Measurements from ENCODE around the gene PTPN11.
"Not testable (repeated sequence)": the region's sequence is repeated elsewhere in the genome, so short reads cannot be mapped to it uniquely, and the experiment has no call there.

PTPN11 gene

DNA sequence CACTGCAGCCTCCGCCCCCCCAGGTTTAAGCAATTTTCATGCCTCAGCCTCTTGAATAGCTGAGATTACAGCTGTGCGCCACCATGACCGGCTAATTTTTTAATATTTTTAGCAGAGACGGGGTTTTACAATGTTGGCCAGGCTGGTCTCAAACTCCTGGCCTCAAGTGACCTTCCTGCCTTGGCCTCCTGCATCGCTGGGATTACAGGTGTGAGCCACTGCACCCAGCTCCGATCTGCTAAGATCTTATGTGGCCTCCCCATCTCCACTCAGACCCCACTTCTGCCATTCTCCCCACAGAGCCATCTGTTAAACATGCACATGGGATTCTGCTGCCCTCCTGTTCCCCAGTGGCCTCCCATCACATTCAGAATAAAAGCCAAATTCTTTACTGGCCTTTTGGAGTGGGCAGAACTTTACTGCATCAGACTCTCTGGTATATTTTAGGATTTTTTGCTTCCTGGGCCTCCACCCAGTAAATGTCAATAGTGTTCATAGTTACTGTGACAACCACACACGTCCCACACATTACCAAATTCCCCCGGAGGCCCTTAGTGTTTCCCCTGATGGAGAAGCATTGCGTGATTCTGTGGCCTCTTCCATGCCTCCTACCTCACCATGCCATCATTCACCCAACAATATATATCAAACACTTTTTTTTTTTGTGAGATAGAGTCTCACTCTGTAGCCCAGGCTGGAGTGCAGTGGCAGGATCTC lies 96.3 kb downstream of the PTPN11 start:
- no peak for DNase-seq (ENCODE audit: low read depth)

DNA sequence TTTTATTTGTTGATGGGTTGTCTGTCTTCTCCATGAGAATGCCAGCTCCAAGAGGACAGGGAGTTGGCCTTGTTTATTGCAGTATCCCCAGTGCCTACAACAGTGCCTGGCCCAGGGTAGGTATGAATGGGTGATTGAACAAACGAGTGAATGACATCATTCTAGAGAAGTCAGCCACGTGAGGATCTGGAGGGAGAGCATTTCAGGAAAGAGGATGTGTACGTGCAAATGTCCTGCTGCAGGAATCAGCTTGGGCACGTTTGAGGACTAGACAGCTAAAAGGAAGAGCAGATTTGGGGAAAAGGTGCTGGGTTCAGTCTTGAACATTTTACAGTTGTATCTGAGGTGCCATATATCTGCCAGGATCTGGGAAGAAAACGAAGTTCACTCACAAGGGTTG lies 97.1 kb downstream of the PTPN11 start:
- DNase-seq (ENCODE audit: low read depth) = no peak

DNA sequence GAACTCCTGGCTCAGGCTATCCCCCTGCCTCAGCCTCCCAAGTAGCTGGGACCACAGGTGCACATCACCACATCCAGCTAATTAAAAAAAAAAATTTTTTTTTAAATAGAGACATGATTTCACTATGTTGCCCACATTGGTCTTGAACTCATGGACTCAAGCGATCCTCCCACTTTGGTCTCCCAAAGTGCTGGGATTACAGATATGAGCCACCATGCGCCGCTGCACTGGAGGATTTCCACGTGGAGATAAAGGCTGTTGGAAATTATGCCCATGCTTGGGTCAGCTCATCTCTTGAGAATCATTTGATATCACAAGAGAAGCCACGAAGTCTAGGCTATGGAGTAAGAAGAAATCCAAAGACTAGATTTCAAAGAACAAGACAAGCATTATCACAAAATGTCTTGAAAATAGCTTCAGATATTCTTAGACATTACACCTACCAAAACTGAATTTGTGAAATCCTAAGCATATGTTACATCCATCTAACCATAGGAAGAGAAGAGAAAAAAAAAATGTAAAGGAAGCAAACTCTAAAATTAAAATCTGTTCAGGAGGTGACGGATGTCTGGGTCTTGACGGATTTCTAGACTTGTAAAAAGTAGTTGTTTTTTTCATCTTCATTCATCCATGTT lies 99.1 kb downstream of the PTPN11 start:
- no peak for DNase-seq (ENCODE audit: low read depth)

DNA sequence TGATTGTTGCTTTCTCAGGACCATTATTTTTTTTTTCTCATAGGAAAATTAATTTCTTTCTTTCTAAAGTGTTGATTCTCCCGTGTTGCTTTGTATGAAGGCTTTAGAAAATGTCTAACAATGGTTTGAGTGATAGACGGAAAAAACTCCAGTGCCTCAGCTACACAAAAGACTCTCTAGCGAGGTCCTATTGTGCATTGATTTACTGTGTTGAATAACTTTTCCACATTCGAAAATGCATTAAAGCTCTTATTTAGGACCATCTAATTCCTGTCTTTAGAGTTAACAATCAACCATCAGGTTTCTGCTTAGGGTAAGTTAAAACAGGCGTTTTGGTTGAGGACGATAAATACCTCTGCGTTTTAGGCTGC lies 99.6 kb downstream of the PTPN11 start:
- no peak for DNase-seq (ENCODE audit: low read depth)

DNA sequence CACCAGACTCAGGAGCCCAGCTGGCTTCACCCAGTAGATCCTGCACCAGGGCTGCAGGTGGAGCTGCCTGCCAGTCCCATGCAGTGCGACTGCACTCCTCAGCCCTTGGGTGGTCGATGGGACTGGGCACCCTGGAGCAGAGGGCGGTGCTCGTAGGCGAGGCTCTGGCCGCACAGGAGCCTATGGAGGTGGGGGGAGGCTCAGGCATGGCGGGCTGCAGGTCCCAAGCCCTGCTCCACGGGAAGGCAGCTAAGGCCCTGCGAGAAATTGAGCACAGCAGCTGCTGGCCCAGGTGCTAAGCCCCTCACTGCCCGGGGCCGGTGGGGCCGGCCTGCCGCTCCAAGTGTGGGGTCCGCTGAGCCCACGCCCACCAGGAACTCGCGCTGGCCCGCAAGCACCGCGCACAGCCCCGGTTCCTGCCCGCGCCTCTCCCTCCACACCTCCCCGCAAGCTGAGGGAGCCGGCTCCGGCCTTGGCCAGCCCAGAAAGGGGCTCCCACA lies 101.1 kb downstream of the PTPN11 start:
- not testable (repeated sequence) for DNase-seq (ENCODE audit: low read depth)

DNA sequence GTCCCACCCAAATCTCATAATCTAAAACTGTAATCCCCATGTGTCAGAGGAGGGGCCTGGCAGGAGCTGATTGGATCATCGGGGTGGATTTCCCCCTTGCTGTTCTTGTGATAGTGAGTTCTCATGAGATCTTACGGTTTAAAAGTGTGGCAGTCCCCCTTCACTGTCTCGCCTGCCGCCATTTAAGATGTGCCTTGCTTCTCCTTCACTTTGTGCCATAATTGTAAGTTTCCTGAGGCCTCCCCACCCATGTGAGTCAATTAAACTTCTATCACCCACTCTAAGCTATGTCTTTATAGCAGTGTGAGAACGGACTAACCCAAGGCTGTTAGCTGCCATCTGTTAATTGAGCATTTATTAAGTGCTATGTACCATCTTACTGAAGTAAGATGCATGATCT lies 105.1 kb downstream of the PTPN11 start:
- DNase-seq (ENCODE audit: low read depth) = no peak

- no peak for DNase-seq (ENCODE audit: low read depth)
These were observed 105.5 kb downstream of the PTPN11 start for GRCh38 chr12:112524269-112524668.

- DNase-seq (ENCODE audit: low read depth) = no peak
These were observed 106.1 kb downstream of the PTPN11 start for GRCh38 chr12:112524676-112525425.

DNA sequence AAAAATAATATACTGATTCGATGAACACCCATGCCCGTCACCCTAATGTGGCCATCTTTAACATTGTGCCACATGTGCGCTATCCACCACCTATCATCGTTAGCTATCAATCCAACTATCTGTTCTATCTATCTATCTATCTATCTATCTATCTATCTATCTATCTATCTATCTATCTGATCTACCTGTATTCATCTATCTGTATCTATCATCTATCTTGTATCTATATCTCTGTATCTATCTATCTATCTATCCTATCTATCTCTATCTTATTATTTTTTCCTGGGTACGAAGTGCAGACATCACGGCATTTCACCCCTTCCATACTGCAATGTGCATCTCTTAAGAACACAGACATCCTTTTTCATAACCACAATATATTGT lies 106.7 kb downstream of the PTPN11 start:
- DNase-seq (ENCODE audit: low read depth) = no peak

- DNase-seq (ENCODE audit: low read depth) = no peak
These were observed 108.3 kb downstream of the PTPN11 start for GRCh38 chr12:112527082-112527481.

GRCh38 chr12:112527501-112527900 lies 108.8 kb downstream of the PTPN11 start:
- DNase-seq (ENCODE audit: low read depth) = no peak

- DNase-seq (ENCODE audit: low read depth) = no peak
These were observed 109.8 kb downstream of the PTPN11 start for GRCh38 chr12:112528521-112528920.

DNA sequence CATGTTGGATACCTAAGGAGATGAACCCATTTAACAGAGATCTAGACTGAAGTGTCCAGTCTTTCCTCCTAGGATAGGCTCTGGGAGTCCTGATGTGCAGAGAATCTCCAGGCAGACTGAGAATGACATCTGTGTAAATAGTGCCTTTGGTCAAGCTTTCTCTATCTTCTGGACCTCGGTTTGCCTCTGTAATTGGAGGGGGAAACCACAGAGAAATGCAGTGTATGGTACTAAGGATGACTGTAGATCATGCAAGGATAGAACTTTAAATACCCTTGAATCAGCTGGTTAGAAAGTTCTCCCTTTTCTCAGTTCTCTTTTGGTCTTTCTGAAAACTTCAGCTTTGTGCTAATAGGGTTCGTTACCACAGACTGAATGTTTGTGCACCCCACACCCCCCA lies 112.2 kb downstream of the PTPN11 start:
- no peak for DNase-seq (ENCODE audit: low read depth)

GRCh38 chr12:112532106-112532505 lies 113.4 kb downstream of the PTPN11 start:
- no peak for DNase-seq (ENCODE audit: low read depth)

GRCh38 chr12:112533528-112533927 lies 114.8 kb downstream of the PTPN11 start:
- DNase-seq (ENCODE audit: low read depth) = no peak

DNA sequence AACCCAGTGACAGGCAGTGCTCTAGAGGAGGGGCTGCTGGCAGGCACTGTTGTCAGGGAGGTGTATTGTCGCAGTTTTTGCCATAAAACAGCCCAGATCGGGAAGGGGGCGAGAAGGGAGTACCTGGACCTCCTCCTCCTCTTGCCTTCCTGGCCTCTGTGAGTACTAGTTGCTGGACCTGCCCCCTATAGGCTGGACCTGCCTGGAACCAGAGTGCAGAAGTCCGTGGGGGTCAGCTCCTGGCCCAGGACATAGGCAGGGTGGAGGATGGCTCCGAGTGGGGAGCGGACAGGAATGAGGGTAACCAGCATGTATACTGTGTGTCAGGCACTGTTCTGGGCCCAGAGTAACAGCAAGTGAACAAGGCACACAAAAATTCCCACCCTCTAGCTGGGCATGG lies 116.3 kb downstream of the PTPN11 start:
- DNase-seq (ENCODE audit: low read depth) = no peak

DNA sequence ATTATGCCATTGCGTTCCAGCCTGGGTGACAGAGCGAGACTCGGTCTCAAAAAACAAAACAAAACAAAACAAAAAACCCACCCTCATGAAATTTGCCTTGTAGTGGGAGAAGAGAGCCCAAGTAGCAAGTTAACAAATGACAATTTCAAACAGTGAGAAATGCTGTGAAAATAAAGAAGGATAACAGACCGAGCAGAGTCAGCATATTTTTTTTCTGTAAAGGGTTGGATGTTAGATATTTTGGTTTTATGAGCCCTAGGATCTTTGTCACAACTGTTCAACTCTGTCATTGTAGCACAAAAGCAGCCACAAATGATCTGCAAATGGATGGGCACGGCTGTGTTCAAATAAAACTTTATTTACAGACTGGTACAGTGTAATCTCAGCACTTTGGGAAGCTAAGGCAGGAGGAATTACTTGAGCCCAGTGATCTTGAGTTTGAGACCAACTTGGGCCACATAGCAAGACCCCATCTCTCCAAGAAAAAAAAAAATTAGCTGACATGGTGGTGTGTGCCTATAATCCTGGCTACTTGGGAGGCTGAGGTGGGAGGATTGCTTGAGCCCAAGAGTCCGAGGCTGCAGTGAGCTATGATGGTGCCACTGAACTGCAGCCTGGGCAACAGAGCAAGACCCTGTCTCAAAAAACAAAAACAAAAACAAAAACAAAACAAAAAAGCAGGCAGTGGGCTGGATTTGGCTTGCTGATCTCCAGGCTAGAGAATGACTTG lies 117.1 kb downstream of the PTPN11 start:
- no peak for DNase-seq (ENCODE audit: low read depth)

- DNase-seq (ENCODE audit: low read depth) = no peak
These were observed 117.6 kb downstream of the PTPN11 start for GRCh38 chr12:112536367-112536730.

GRCh38 chr12:112537710-112538396 lies 119.1 kb downstream of the PTPN11 start:
- peak; percentile 22 for DNase-seq (ENCODE audit: low read depth)

DNA sequence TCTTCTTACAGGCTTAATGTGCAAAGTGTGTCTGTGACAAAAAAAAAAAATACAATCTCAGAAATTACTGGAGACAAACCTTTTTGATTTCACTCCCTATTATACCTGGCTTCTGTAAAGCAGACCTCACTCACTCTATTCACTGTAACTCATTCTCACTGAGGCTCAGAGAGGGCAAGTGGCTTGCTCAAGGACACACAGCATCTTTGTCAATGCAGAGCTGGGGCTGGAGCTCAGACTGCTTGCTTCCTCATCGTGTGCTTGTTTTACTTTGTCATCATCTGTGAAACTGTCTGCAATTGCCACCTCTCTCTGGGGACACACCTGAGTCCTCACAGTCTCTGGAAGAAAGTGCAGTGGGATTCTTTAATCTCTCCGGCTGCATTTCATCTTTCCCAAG lies 120.0 kb downstream of the PTPN11 start:
- DNase-seq (ENCODE audit: low read depth) = no peak

DNA sequence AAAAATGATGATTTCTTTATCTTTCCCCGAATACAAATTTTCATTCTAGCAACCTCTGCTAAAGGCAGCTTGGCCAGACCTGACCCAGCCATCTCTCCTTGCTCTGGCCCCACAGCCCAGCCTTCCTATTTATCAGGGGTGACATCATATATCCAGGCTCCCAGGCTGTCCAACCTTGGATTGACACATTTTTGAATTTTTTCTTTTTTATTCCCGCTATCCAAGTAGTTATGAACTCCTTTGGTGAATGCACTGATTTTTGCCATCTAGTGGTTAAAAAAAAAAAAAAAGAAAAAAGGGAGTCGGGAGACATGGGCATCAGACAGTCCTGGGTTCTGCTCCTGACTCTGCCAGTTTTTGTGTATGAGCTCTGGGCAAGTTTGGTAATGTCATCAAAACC lies 120.5 kb downstream of the PTPN11 start:
- no peak for DNase-seq (ENCODE audit: low read depth)

DNA sequence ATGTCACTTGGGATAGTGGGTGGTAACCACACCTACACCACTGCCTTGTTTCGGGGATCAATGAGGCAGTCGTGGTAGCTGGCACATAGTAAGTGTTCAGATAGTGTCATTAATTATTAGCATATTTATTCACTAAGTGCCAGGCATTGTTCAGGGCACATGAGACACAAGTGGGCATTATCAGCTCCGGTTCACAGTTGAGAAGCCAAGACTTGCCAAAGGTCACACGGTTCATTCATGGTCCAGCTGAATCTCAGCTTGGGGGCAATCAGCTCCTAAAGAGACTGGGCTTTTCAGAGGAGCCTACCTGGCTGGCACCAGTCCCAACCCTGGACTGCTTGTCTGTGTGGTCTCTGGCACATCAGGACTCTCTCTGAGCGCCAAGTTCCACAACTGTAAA lies 121.3 kb downstream of the PTPN11 start:
- no peak for DNase-seq (ENCODE audit: low read depth)

Measured in HS-27A (cell line).